HUES48 (cell line): ENCODE results near the gene MEF2C.
A peak's percentile ranks its signal among the peaks of the same experiment; 100 is the strongest.
"Not testable (repeated sequence)": the region's sequence is repeated elsewhere in the genome, so short reads cannot be mapped to it uniquely, and the experiment has no call there.

Experiments used
- H3K27ac ChIP-seq: one replicate; pipeline ENCODE4 v1.7.0; 2013; ENCODE audit warnings: low read depth, low read length, inconsistent platforms
- H3K27me3 ChIP-seq: 2 replicates; pipeline ENCODE4 v1.6.1; 2013; ENCODE audit warnings: mild to moderate bottlenecking, low read length; ENCODE audit not compliant: control insufficient read depth, insufficient read depth
- H3K36me3 ChIP-seq: 2 replicates; pipeline ENCODE4 v1.6.1; 2013; ENCODE audit warnings: low read length; ENCODE audit not compliant: control insufficient read depth, insufficient read depth
- H3K4me1 ChIP-seq: 2 replicates; pipeline ENCODE4 v1.6.1; 2013; ENCODE audit warnings: mild to moderate bottlenecking, low read length; ENCODE audit not compliant: control insufficient read depth, insufficient read depth
- H3K4me3 ChIP-seq: 2 replicates; pipeline ENCODE4 v1.5.1; 2013; ENCODE audit warnings: mild to moderate bottlenecking, low read depth, low read length
- H3K9ac ChIP-seq: 2 replicates; pipeline ENCODE4 v1.6.1; 2013; ENCODE audit warnings: mild to moderate bottlenecking, low read depth, low read length, moderate library complexity
- H3K9me3 ChIP-seq: 2 replicates; pipeline ENCODE4 v1.6.1; 2013; ENCODE audit warnings: low read length; ENCODE audit not compliant: control insufficient read depth, insufficient read depth

MEF2C gene

GRCh38 chr5:88904478-88904877 is 21.5 kb upstream of the MEF2C start:
- not testable (repeated sequence) for H3K4me1 ChIP-seq, H3K4me3 ChIP-seq, H3K27me3 ChIP-seq, H3K9ac ChIP-seq, H3K27ac ChIP-seq, H3K36me3 ChIP-seq, H3K9me3 ChIP-seq

GRCh38 chr5:88903966-88904365 is 21.0 kb upstream of the MEF2C start:
- not testable (repeated sequence) for H3K27me3 ChIP-seq, H3K27ac ChIP-seq, H3K4me1 ChIP-seq, H3K9ac ChIP-seq, H3K36me3 ChIP-seq, H3K4me3 ChIP-seq, H3K9me3 ChIP-seq

GRCh38 chr5:88901077-88901476 is 18.1 kb upstream of the MEF2C start:
- H3K9ac ChIP-seq, H3K9me3 ChIP-seq, H3K36me3 ChIP-seq, H3K27ac ChIP-seq, H3K27me3 ChIP-seq, H3K4me3 ChIP-seq: not testable (repeated sequence)
- H3K4me1 ChIP-seq = peaks cover 27% of the 10 kb centered on the region

- H3K27ac ChIP-seq = no peak overlapping the region
- H3K36me3 ChIP-seq = no peaks in the 10 kb centered on the region
- no peaks in the 10 kb centered on the region for H3K27me3 ChIP-seq
- peaks cover 27% of the 10 kb centered on the region for H3K4me1 ChIP-seq
- no peak overlapping the region for H3K4me3 ChIP-seq
- H3K9ac ChIP-seq = no peak overlapping the region
- H3K9me3 ChIP-seq = no peaks in the 10 kb centered on the region
Measured at GRCh38 chr5:88899096-88899737, 16.2 kb upstream of the MEF2C start.

GRCh38 chr5:88897748-88898147 is 14.8 kb upstream of the MEF2C start:
- no peaks in the 10 kb centered on the region for H3K36me3 ChIP-seq
- H3K9ac ChIP-seq = no peak overlapping the region

GRCh38 chr5:88895681-88896501 is 12.9 kb upstream of the MEF2C start:
- Histone ChIP-seq H3K4me3 (no peak overlapping the region), H3K4me1 (peaks cover 27% of the 10 kb centered on the region), H3K27ac (no peak overlapping the region), H3K9ac (no peak overlapping the region), H3K36me3 (no peaks in the 10 kb centered on the region), H3K27me3 (0 out of 2 replicates have a peak, but pooled peaks cover 2% of the 10 kb centered on the region), H3K9me3 (no peaks in the 10 kb centered on the region)

More at GRCh38 chr5:88897748-88898147, 14.8 kb upstream of the MEF2C start:
- Histone ChIP-seq H3K4me1 (peaks cover 27% of the 10 kb centered on the region), H3K4me3 (no peak overlapping the region), H3K9me3 (no peaks in the 10 kb centered on the region), H3K27ac (no peak overlapping the region), H3K27me3 (no peaks in the 10 kb centered on the region)

GRCh38 chr5:88892669-88893068 is 9.7 kb upstream of the MEF2C start:
- Histone ChIP-seq H3K36me3 (no peaks in the 10 kb centered on the region), H3K4me1 (peaks cover 19% of the 10 kb centered on the region), H3K9ac (no peak overlapping the region), H3K27ac (no peak overlapping the region), H3K27me3 (peaks cover 34% of the 10 kb centered on the region), H3K9me3 (no peaks in the 10 kb centered on the region), H3K4me3 (no peak overlapping the region)

GRCh38 chr5:88890070-88890781 is 7.2 kb upstream of the MEF2C start:
- peak overlapping the region; percentile 67 for H3K4me3 ChIP-seq
- peaks cover 4% of the 10 kb centered on the region; the same call in 1 of the 2 replicates for H3K4me1 ChIP-seq
- peak overlapping the region; percentile 57; the same call in 1 of the 2 replicates for H3K9ac ChIP-seq
- H3K9me3 ChIP-seq = no peaks in the 10 kb centered on the region
- H3K27me3 ChIP-seq = peaks cover 58% of the 10 kb centered on the region
- no peak overlapping the region for H3K27ac ChIP-seq
- no peaks in the 10 kb centered on the region for H3K36me3 ChIP-seq

GRCh38 chr5:88889189-88890069 is 6.4 kb upstream of the MEF2C start:
- Histone ChIP-seq H3K36me3 (no peaks in the 10 kb centered on the region), H3K4me1 (peaks cover 4% of the 10 kb centered on the region; the same call in 1 of the 2 replicates), H3K27me3 (peaks cover 66% of the 10 kb centered on the region), H3K27ac (no peak overlapping the region), H3K9me3 (no peaks in the 10 kb centered on the region), H3K4me3 (peak overlapping the region; percentile 67), H3K9ac (peak overlapping the region; percentile 57)

- Histone ChIP-seq H3K4me1 (peaks cover 4% of the 10 kb centered on the region; the same call in 1 of the 2 replicates), H3K9ac (peak overlapping the region; percentile 26), H3K27me3 (peaks cover 72% of the 10 kb centered on the region), H3K4me3 (peak overlapping the region; percentile 67), H3K9me3 (no peaks in the 10 kb centered on the region), H3K27ac (no peak overlapping the region), H3K36me3 (no peaks in the 10 kb centered on the region)
Measured at GRCh38 chr5:88888848-88889188, 5.8 kb upstream of the MEF2C start.
